GM12891 (cell line): ENCODE results near the gene LRRC63.

Experiments used
- PAX5 ChIP-seq: IDR thresholded peaks from 2 replicates; pipeline ENCODE4 v1.6.1; 2011; ENCODE audit warnings: low read length, moderate library complexity, mild to moderate bottlenecking; ENCODE audit not compliant: insufficient read depth, severe bottlenecking
- POLR2A ChIP-seq: IDR thresholded peaks from 2 replicates; pipeline ENCODE4 v1.6.1; 2011; ENCODE audit warnings: low read depth, low read length, control low read depth
- POLR2AphosphoS5 ChIP-seq: IDR thresholded peaks from 2 replicates; pipeline ENCODE4 v1.6.1; 2011; ENCODE audit warnings: low read depth, low read length, control low read depth
- POU2F2 ChIP-seq: IDR thresholded peaks from 2 replicates; pipeline ENCODE4 v1.6.1; 2011; ENCODE audit warnings: low read depth, mild to moderate bottlenecking, control low read depth, low read length, moderate library complexity
- SPI1 ChIP-seq: IDR thresholded peaks from 2 replicates; pipeline ENCODE4 v1.6.1; 2011; ENCODE audit warnings: low read depth, low read length, control low read depth
- TAF1 ChIP-seq: IDR thresholded peaks from 2 replicates; pipeline ENCODE4 v1.6.1; 2011; ENCODE audit warnings: low read depth, low read length, control low read depth

- no peak for TF ChIP-seq POLR2AphosphoS5
- no peak for TF ChIP-seq POLR2A
- TF ChIP-seq TAF1 = no peak
- 0 out of 2 replicates have a peak, but pooled peaks have one; percentile 13 for TF ChIP-seq SPI1
- no peak for TF ChIP-seq PAX5
- TF ChIP-seq POU2F2 = no peak
These were observed 53.6 kb downstream of the LRRC63 start for GRCh38 chr13:46265292-46265691.
